ENCODE measurements around the gene HADHA.

HADHA gene

GRCh38 chr2:26203906-26204305 lies 40.5 kb downstream of the HADHA start:
- Histone ChIP-seq H2BK5ac (ENCODE audit: low read depth, low read length, poor library complexity, severe bottlenecking) (no peak overlapping the region), H4K8ac (ENCODE audit: low read length) (no peak overlapping the region), H2BK12ac (ENCODE audit: low read length in 2 of 2) (no peak overlapping the region), H3K27ac (ENCODE audit: low read length, poor library complexity, severe bottlenecking) (no peak overlapping the region), H3K36me3 (ENCODE audit: control insufficient read depth in 1 of 2, insufficient read depth in 2 of 2, low read depth in 1 of 2, low read length in 2 of 2) (peaks cover 25 to 88% of the 10 kb centered on the region in 2 experiments), H3K4ac (ENCODE audit: low read depth in 1 of 2, low read length in 2 of 2) (no peak overlapping the region), H3K4me3 (ENCODE audit: insufficient read depth in 1 of 2, low read depth in 1 of 2, low read length in 2 of 2) (no peak overlapping the region), H3K9me3 (ENCODE audit: control insufficient read depth, low read length) (no peaks in the 10 kb centered on the region), H3K4me2 (ENCODE audit: low read length, poor library complexity, severe bottlenecking) (no peak overlapping the region), H2BK15ac (ENCODE audit: low read depth, poor library complexity, severe bottlenecking) (no peak overlapping the region), H2AK5ac (ENCODE audit: low read length, severe bottlenecking) (no peak overlapping the region), H3K79me1 (replicated peaks; ENCODE audit: low read length, poor library complexity, severe bottlenecking) (peaks cover 11% of the 10 kb centered on the region), H3K27me3 (ENCODE audit: control insufficient read depth in 1 of 2, insufficient read depth in 1 of 2, low read length in 2 of 2) (no peaks in the 10 kb centered on the region), H3K4me1 (ENCODE audit: control insufficient read depth, insufficient read depth, low read depth, low read length) (no peaks in the 10 kb centered on the region), H3K9ac (ENCODE audit: low read length) (no peak overlapping the region), H2AFZ (ENCODE audit: low read depth, low read length) (no peak overlapping the region), H3K14ac (ENCODE audit: low read length in 2 of 2) (no peak overlapping the region), H3K23ac (ENCODE audit: low read length in 2 of 2) (no peak overlapping the region), H4K91ac (ENCODE audit: low read length) (no peak overlapping the region), H3K18ac (ENCODE audit: low read depth in 1 of 2, low read length in 2 of 2) (no peak overlapping the region), H2BK120ac (ENCODE audit: low read depth, low read length) (no peak overlapping the region)
- WGBS = 81% methylated on average over 6 of the region's 7 CpGs
- DNase-seq = no peak

GRCh38 chr2:26202981-26203490 lies 41.4 kb downstream of the HADHA start:
- no peak overlapping the region for H2BK15ac ChIP-seq (ENCODE audit: low read depth, poor library complexity, severe bottlenecking)
- no peak overlapping the region for H3K27ac ChIP-seq (ENCODE audit: low read length, poor library complexity, severe bottlenecking)
- no peak overlapping the region for H4K91ac ChIP-seq (ENCODE audit: low read length)
- H3K4me1 ChIP-seq (ENCODE audit: control insufficient read depth, insufficient read depth, low read depth, low read length) = no peaks in the 10 kb centered on the region
- no peak overlapping the region for H4K8ac ChIP-seq (ENCODE audit: low read length)
- no peak overlapping the region for H3K4me2 ChIP-seq (ENCODE audit: low read length, poor library complexity, severe bottlenecking)
- no peak overlapping the region for H3K23ac ChIP-seq (ENCODE audit: low read length in 2 of 2)
- DNase-seq = no peak
- no peak overlapping the region for H3K14ac ChIP-seq (ENCODE audit: low read length in 2 of 2)
- no peak overlapping the region for H3K4ac ChIP-seq (ENCODE audit: low read depth in 1 of 2, low read length in 2 of 2)
- H3K9ac ChIP-seq (ENCODE audit: low read length) = no peak overlapping the region
- no peaks in the 10 kb centered on the region for H3K9me3 ChIP-seq (ENCODE audit: control insufficient read depth, low read length)
- no peak overlapping the region for H2AK5ac ChIP-seq (ENCODE audit: low read length, severe bottlenecking)
- no peak overlapping the region for H3K4me3 ChIP-seq (ENCODE audit: insufficient read depth in 1 of 2, low read depth in 1 of 2, low read length in 2 of 2)
- no peak overlapping the region for H2BK5ac ChIP-seq (ENCODE audit: low read depth, low read length, poor library complexity, severe bottlenecking)
- no peak overlapping the region for H2BK12ac ChIP-seq (ENCODE audit: low read length in 2 of 2)
- H2AFZ ChIP-seq (ENCODE audit: low read depth, low read length) = no peak overlapping the region
- no peaks in the 10 kb centered on the region for H3K27me3 ChIP-seq (ENCODE audit: control insufficient read depth in 1 of 2, insufficient read depth in 1 of 2, low read length in 2 of 2)
- peaks cover 23 to 88% of the 10 kb centered on the region in 2 experiments for H3K36me3 ChIP-seq (ENCODE audit: control insufficient read depth in 1 of 2, insufficient read depth in 2 of 2, low read depth in 1 of 2, low read length in 2 of 2)
- 100% methylated on average over 1 of the region's 1 CpG for WGBS
- no peak overlapping the region for H3K18ac ChIP-seq (ENCODE audit: low read depth in 1 of 2, low read length in 2 of 2)
- peaks cover 11% of the 10 kb centered on the region for H3K79me1 ChIP-seq (replicated peaks; ENCODE audit: low read length, poor library complexity, severe bottlenecking)
- no peak overlapping the region for H2BK120ac ChIP-seq (ENCODE audit: low read depth, low read length)

GRCh38 chr2:26197516-26197915 lies 46.9 kb downstream of the HADHA start:
- Histone ChIP-seq H3K9ac (ENCODE audit: low read length) (no peak overlapping the region), H3K14ac (ENCODE audit: low read length in 2 of 2) (no peak overlapping the region), H3K9me3 (ENCODE audit: control insufficient read depth, low read length) (no peaks in the 10 kb centered on the region), H3K79me1 (replicated peaks; ENCODE audit: low read length, poor library complexity, severe bottlenecking) (peaks cover under 1% of the 10 kb centered on the region), H4K8ac (ENCODE audit: low read length) (no peak overlapping the region), H3K4ac (ENCODE audit: low read depth in 1 of 2, low read length in 2 of 2) (no peak overlapping the region), H2BK12ac (ENCODE audit: low read length in 2 of 2) (no peak overlapping the region), H3K23ac (ENCODE audit: low read length in 2 of 2) (no peak overlapping the region), H3K27me3 (ENCODE audit: control insufficient read depth in 1 of 2, insufficient read depth in 1 of 2, low read length in 2 of 2) (no peaks in the 10 kb centered on the region), H3K18ac (ENCODE audit: low read depth in 1 of 2, low read length in 2 of 2) (no peak overlapping the region), H3K36me3 (ENCODE audit: control insufficient read depth in 1 of 2, insufficient read depth in 2 of 2, low read depth in 1 of 2, low read length in 2 of 2) (peaks cover 42 to 96% of the 10 kb centered on the region in 2 experiments), H2AFZ (ENCODE audit: low read depth, low read length) (no peak overlapping the region), H3K4me1 (ENCODE audit: control insufficient read depth, insufficient read depth, low read depth, low read length) (no peaks in the 10 kb centered on the region), H2BK15ac (ENCODE audit: low read depth, poor library complexity, severe bottlenecking) (no peak overlapping the region), H2AK5ac (ENCODE audit: low read length, severe bottlenecking) (no peak overlapping the region), H3K4me2 (ENCODE audit: low read length, poor library complexity, severe bottlenecking) (no peak overlapping the region), H3K27ac (ENCODE audit: low read length, poor library complexity, severe bottlenecking) (no peak overlapping the region), H2BK5ac (ENCODE audit: low read depth, low read length, poor library complexity, severe bottlenecking) (no peak overlapping the region), H4K91ac (ENCODE audit: low read length) (no peak overlapping the region), H2BK120ac (ENCODE audit: low read depth, low read length) (no peak overlapping the region), H3K4me3 (ENCODE audit: insufficient read depth in 1 of 2, low read depth in 1 of 2, low read length in 2 of 2) (no peak overlapping the region)
- WGBS = 97% methylated on average over 4 of the region's 4 CpGs
- DNase-seq = no peak

GRCh38 chr2:26196683-26197418 lies 47.6 kb downstream of the HADHA start:
- no peak overlapping the region for H2BK12ac ChIP-seq (ENCODE audit: low read length in 2 of 2)
- H3K4me1 ChIP-seq (ENCODE audit: control insufficient read depth, insufficient read depth, low read depth, low read length) = no peaks in the 10 kb centered on the region
- no peaks in the 10 kb centered on the region for H3K9me3 ChIP-seq (ENCODE audit: control insufficient read depth, low read length)
- no peak overlapping the region for H4K91ac ChIP-seq (ENCODE audit: low read length)
- no peak overlapping the region for H3K14ac ChIP-seq (ENCODE audit: low read length in 2 of 2)
- H3K9ac ChIP-seq (ENCODE audit: low read length) = no peak overlapping the region
- H2BK120ac ChIP-seq (ENCODE audit: low read depth, low read length) = no peak overlapping the region
- no peak overlapping the region for H2BK5ac ChIP-seq (ENCODE audit: low read depth, low read length, poor library complexity, severe bottlenecking)
- no peak overlapping the region for H2AK5ac ChIP-seq (ENCODE audit: low read length, severe bottlenecking)
- no peak overlapping the region for H3K4me3 ChIP-seq (ENCODE audit: insufficient read depth in 1 of 2, low read depth in 1 of 2, low read length in 2 of 2)
- 95% methylated on average over 7 of the region's 9 CpGs for WGBS
- no peak for DNase-seq
- H2BK15ac ChIP-seq (ENCODE audit: low read depth, poor library complexity, severe bottlenecking) = no peak overlapping the region
- no peak overlapping the region for H3K27ac ChIP-seq (ENCODE audit: low read length, poor library complexity, severe bottlenecking)
- no peak overlapping the region for H2AFZ ChIP-seq (ENCODE audit: low read depth, low read length)
- H3K36me3 ChIP-seq (ENCODE audit: control insufficient read depth in 1 of 2, insufficient read depth in 2 of 2, low read depth in 1 of 2, low read length in 2 of 2) = peaks cover 41 to 96% of the 10 kb centered on the region in 2 experiments
- no peak overlapping the region for H4K8ac ChIP-seq (ENCODE audit: low read length)
- H3K23ac ChIP-seq (ENCODE audit: low read length in 2 of 2) = no peak overlapping the region
- no peaks in the 10 kb centered on the region for H3K79me1 ChIP-seq (replicated peaks; ENCODE audit: low read length, poor library complexity, severe bottlenecking)
- H3K27me3 ChIP-seq (ENCODE audit: control insufficient read depth in 1 of 2, insufficient read depth in 1 of 2, low read length in 2 of 2) = no peaks in the 10 kb centered on the region
- H3K4ac ChIP-seq (ENCODE audit: low read depth in 1 of 2, low read length in 2 of 2) = no peak overlapping the region
- no peak overlapping the region for H3K18ac ChIP-seq (ENCODE audit: low read depth in 1 of 2, low read length in 2 of 2)
- no peak overlapping the region for H3K4me2 ChIP-seq (ENCODE audit: low read length, poor library complexity, severe bottlenecking)
